H1 (cell line): ENCODE data around the gene PLB1. TPM values are rescaled to one million over a fixed set of nuclear protein-coding genes. Genes with fewer than 3 reads are reported as not detected.

Experiments
- CTCF ChIA-PET: fragments of 300-600 bp; sonication (Branson Sonifier 250); formaldehyde crosslinking; loops from one replicate; lab custom pipeline; 2021; ENCODE audit not compliant: partially characterized antibody; lab: Charles Lee
- POLR2A ChIA-PET: fragments of 300-600 bp; sonication (Branson Sonifier 250); formaldehyde crosslinking; loops from one replicate; lab custom pipeline; 2021; ENCODE audit warnings: inconsistent platforms; ENCODE audit not compliant: partially characterized antibody; lab: Charles Lee
- DNase-seq, 2 experiments: peaks; one replicate each; pipeline versions ENCODE4 v3.0.0 to v3.0.0-alpha.2; 2010 to 2022; ENCODE audit warnings: low spot score in 2 of 2, low read depth in 1 of 2, mixed read lengths in 1 of 2
- FAIRE-seq: peaks from 2 replicates; lab custom pipeline; 2011; peaks lifted over from hg19 to GRCh38; lab: Jason Lieb, UNC
- H2AFZ ChIP-seq: 2 replicates; pipeline ENCODE4 v1.8.1; 2012; ENCODE audit warnings: low read length, inconsistent platforms
- H2AK5ac ChIP-seq: 2 replicates; pipeline ENCODE4 v1.6.1; 2013; ENCODE audit warnings: low read depth, low read length
- H2BK120ac ChIP-seq: replicated peaks from 2 replicates; pipeline ENCODE3; 2013; ENCODE audit warnings: low read depth, low read length, inconsistent platforms
- H2BK12ac ChIP-seq: 2 replicates; pipeline ENCODE4 v1.6.1; 2013; ENCODE audit warnings: low read depth, low read length
- H2BK15ac ChIP-seq: 2 replicates; pipeline ENCODE4 v1.6.1; 2013; ENCODE audit warnings: low read length
- H2BK20ac ChIP-seq: 2 replicates; pipeline ENCODE4 v1.6.1; 2013; ENCODE audit warnings: low read length
- H2BK5ac ChIP-seq: 2 replicates; pipeline ENCODE4 v1.6.1; 2013; ENCODE audit warnings: low read depth, low read length
- H3K14ac ChIP-seq: 2 replicates; pipeline ENCODE4 v1.6.1; 2013; ENCODE audit warnings: inconsistent platforms; ENCODE audit not compliant: insufficient read length
- H3K18ac ChIP-seq: 2 replicates; pipeline ENCODE4 v1.6.1; 2013; ENCODE audit warnings: low read length; ENCODE audit errors: extremely low read depth
- H3K23ac ChIP-seq: 2 replicates; pipeline ENCODE4 v1.6.1; 2013; ENCODE audit warnings: inconsistent platforms; ENCODE audit not compliant: insufficient read length
- H3K23me2 ChIP-seq: 2 replicates; pipeline ENCODE4 v1.6.1; 2013; ENCODE audit warnings: low read depth, low read length
- H3K27ac ChIP-seq: 2 replicates; pipeline ENCODE4 v1.6.1; 2011; ENCODE audit warnings: low read depth, low read length, inconsistent platforms
- H3K27me3 ChIP-seq, 4 experiments: replicated peaks in 1 of 4; 1 replicate in 1 of 4; 2 replicates in 3 of 4; pipeline versions ENCODE4 v1.6.1 to v1.8.1; 2011 to 2013; ENCODE audit warnings: low read length in 3 of 4, mild to moderate bottlenecking in 3 of 4, inconsistent platforms in 2 of 4, mixed read lengths in 2 of 4, moderate library complexity in 1 of 4; ENCODE audit not compliant: control insufficient read depth in 3 of 4, insufficient read depth in 3 of 4; ENCODE audit errors: extremely low read depth in 1 of 4
- H3K36me3 ChIP-seq, 4 experiments: 2 replicates each; pipeline versions ENCODE4 v1.6.1 to v1.8.1; 2011 to 2013; ENCODE audit warnings: mild to moderate bottlenecking in 4 of 4, low read length in 3 of 4, moderate library complexity in 2 of 4, control low read depth in 1 of 4, inconsistent platforms in 1 of 4; ENCODE audit not compliant: insufficient read depth in 4 of 4, control insufficient read depth in 2 of 4
- H3K4ac ChIP-seq: replicated peaks from 2 replicates; pipeline ENCODE3; 2013; ENCODE audit warnings: low read length, low read depth, mixed read lengths, inconsistent platforms; ENCODE audit not compliant: insufficient read length
- H3K4me1 ChIP-seq, 4 experiments: replicated peaks in 1 of 4; 1 replicate in 1 of 4; 2 replicates in 3 of 4; pipeline versions ENCODE4 v1.6.1 to v1.8.1; 2011 to 2013; ENCODE audit warnings: low read length in 3 of 4, inconsistent platforms in 2 of 4, mixed read lengths in 1 of 4; ENCODE audit not compliant: insufficient read depth in 4 of 4, control insufficient read depth in 3 of 4
- H3K4me2 ChIP-seq, 2 experiments: 2 replicates each; pipeline versions ENCODE4 v1.6.1 to v1.8.1; 2011 to 2013; ENCODE audit warnings: low read depth in 2 of 2, low read length in 2 of 2, control low read depth in 1 of 2, inconsistent platforms in 1 of 2, mild to moderate bottlenecking in 1 of 2; ENCODE audit not compliant: insufficient read depth in 1 of 2
- H3K4me3 ChIP-seq, 4 experiments: fragments of 200-600, 300-600 bp in 1 of 4; sonication (generic), shearing (Covaris generic), sonication (Bioruptor Twin) in 1 of 4; 2 replicates each; pipeline versions ENCODE4 v1.5.1 to v1.8.1; 2011 to 2016; ENCODE audit warnings: low read length in 4 of 4, low read depth in 3 of 4, control low read depth in 2 of 4, inconsistent platforms in 2 of 4, mild to moderate bottlenecking in 2 of 4, mixed read lengths in 1 of 4, moderate library complexity in 1 of 4; ENCODE audit not compliant: insufficient read depth in 2 of 4; ENCODE audit errors: extremely low read depth in 1 of 4
- H3K56ac ChIP-seq: replicated peaks from 2 replicates; pipeline ENCODE3; 2013; ENCODE audit warnings: low read depth, mild to moderate bottlenecking, mixed read lengths, low read length, inconsistent platforms; ENCODE audit not compliant: insufficient read length
- H3K79me1 ChIP-seq: 2 replicates; pipeline ENCODE4 v1.6.1; 2013; ENCODE audit warnings: low read depth, low read length, control low read depth
- H3K79me2 ChIP-seq, 2 experiments: 2 replicates each; pipeline versions ENCODE4 v1.6.1 to v1.8.1; 2012 to 2013; ENCODE audit warnings: low read length in 2 of 2, mild to moderate bottlenecking in 2 of 2, inconsistent platforms in 1 of 2; ENCODE audit not compliant: insufficient read depth in 2 of 2, control insufficient read depth in 1 of 2
- H3K9ac ChIP-seq, 4 experiments: replicated peaks in 1 of 4; 1 replicate in 1 of 4; 2 replicates in 3 of 4; pipeline versions ENCODE4 v1.6.1 to v1.8.1; 2011 to 2013; ENCODE audit warnings: low read depth in 3 of 4, low read length in 3 of 4, control low read depth in 2 of 4, mild to moderate bottlenecking in 2 of 4, moderate library complexity in 2 of 4, inconsistent platforms in 1 of 4; ENCODE audit errors: extremely low read depth in 1 of 4
- H3K9me3 ChIP-seq, 2 experiments: 2 replicates each; pipeline versions ENCODE4 v1.6.1 to v1.8.1; 2012 to 2013; ENCODE audit warnings: mild to moderate bottlenecking in 2 of 2, moderate library complexity in 2 of 2, control low read depth in 1 of 2, inconsistent platforms in 1 of 2, low read depth in 1 of 2, low read length in 1 of 2, mixed read lengths in 1 of 2; ENCODE audit not compliant: insufficient read depth in 2 of 2
- H4K20me1 ChIP-seq, 2 experiments: replicated peaks in 1 of 2; 2 replicates each; pipeline versions ENCODE3 to v1.8.1; 2011 to 2013; ENCODE audit warnings: inconsistent platforms in 2 of 2, low read length in 2 of 2, mild to moderate bottlenecking in 1 of 2; ENCODE audit not compliant: insufficient read depth in 2 of 2, control insufficient read depth in 1 of 2
- H4K5ac ChIP-seq: 2 replicates; pipeline ENCODE4 v1.6.1; 2013; ENCODE audit warnings: low read length, low read depth, mixed read lengths, inconsistent platforms; ENCODE audit not compliant: insufficient read length
- H4K8ac ChIP-seq: 2 replicates; pipeline ENCODE4 v1.8.0; 2013; ENCODE audit warnings: mild to moderate bottlenecking, moderate library complexity, low read length, inconsistent platforms; ENCODE audit not compliant: insufficient read depth; ENCODE audit errors: extremely low read depth
- H4K91ac ChIP-seq: replicated peaks from 2 replicates; pipeline ENCODE3; 2013; ENCODE audit warnings: low read length, mixed read lengths, inconsistent platforms; ENCODE audit not compliant: insufficient read length
- TCF12 ChIP-seq: IDR thresholded peaks from 2 replicates; pipeline ENCODE4 v1.6.1; 2011; ENCODE audit warnings: low read depth, mild to moderate bottlenecking, low read length
- YY1 ChIP-seq: IDR thresholded peaks from 2 replicates; pipeline ENCODE4 v1.6.1; 2011; ENCODE audit warnings: low read depth, mild to moderate bottlenecking, low read length
- WGBS, 2 experiments: shearing (Covaris generic) in 1 of 2; methylation state at CpG; one replicate each; pipeline versions ENCODE4 v1.1.6 to v1.1.7; 2013 to 2015; ENCODE audit warnings: low lambda C conversion rate in 2 of 2, mixed read lengths in 2 of 2, inconsistent platforms in 1 of 2, low coverage in 1 of 2, missing lambda C conversion rate in 1 of 2; ENCODE audit not compliant: insufficient replicate concordance in 2 of 2, insufficient coverage in 1 of 2, insufficient read length in 1 of 2; ENCODE audit errors: extremely low coverage in 1 of 2, missing lambda C conversion rate in 1 of 2; 5-methylcytosine and 5-hydroxymethylcytosine counted together
- polyA plus RNA-seq, 7 experiments: library from polyadenylated mRNA; depleted of rRNA in 3 of 7; stranded (reverse) in 5 of 7; unstranded in 2 of 7; fragments of >200 nt in 5 of 7; fragments of 200-250 nt in 2 of 7; gene quantifications; 1 replicate in 5 of 7; 2 replicates in 1 of 7; 4 replicates in 1 of 7; pipeline versions ENCODE4 v1.2.1 to v1.2.3, GENCODE V29; 2011 to 2013; ENCODE audit warnings: missing spikeins in 2 of 7, mixed read lengths in 2 of 7
- total RNA-seq: library from RNA; stranded (reverse); fragmentation: NEBNext Ultra II Directional; extraction: Animal tissue kit (Norgen Biotek cat#: 25700); gene quantifications from 2 replicates; pipeline ENCODE4 v1.2.1, GENCODE V29; 2021

The PLB1 gene
- total and polyA plus RNA-seq, 2 of the 8 experiments (the other 6 are each of a cell fraction or from before 2014, with no cell fraction given): 0.20 to 0.36 TPM

DNA sequence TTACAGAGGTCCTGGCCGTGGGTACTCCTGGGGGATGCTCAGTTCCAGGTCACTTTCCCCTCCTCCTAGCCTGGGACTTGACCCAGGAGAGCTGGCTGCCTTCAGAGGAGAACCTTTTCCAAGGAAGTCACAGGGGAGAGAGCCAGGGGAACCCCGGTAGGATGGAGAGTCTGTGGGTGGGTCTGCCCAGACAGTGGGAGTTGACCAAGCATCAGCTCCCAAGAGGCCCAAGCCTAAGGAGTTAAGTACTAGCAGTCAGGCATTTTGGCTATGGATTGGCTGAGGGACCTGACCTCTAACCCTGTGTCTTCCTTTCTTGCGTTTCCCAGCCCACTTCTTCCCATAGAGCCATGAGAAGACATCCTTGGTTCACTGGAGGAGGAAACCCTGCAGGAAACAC lies 48.8 kb upstream of the PLB1 start:
- Histone ChIP-seq H4K20me1 (no peaks in the 10 kb centered on the region), H3K23ac (no peak overlapping the region), H3K23me2 (no peaks in the 10 kb centered on the region; the same call in 1 of the 2 replicates), H3K27me3 (no peaks in the 10 kb centered on the region), H3K79me1 (no peaks in the 10 kb centered on the region), H3K4me2 (no peak overlapping the region), H4K91ac (no peak overlapping the region), H3K4me3 (no peak overlapping the region), H3K4ac (no peak overlapping the region), H3K56ac (no peak overlapping the region), H2BK120ac (no peak overlapping the region), H3K18ac (no peak overlapping the region), H4K8ac (no peak overlapping the region), H3K79me2 (no peaks in the 10 kb centered on the region), H2BK5ac (no peak overlapping the region), H3K14ac (no peak overlapping the region), H2BK12ac (no peak overlapping the region), H2AK5ac (no peak overlapping the region), H4K5ac (no peak overlapping the region), H2BK15ac (no peak overlapping the region), H3K36me3 (no peaks in the 10 kb centered on the region), H3K9me3 (0 out of 4 replicates have a peak, but pooled peaks cover 0 to 3% of the 10 kb centered on the region in 2 experiments), H2AFZ (no peak overlapping the region), H2BK20ac (no peak overlapping the region), H3K9ac (no peak overlapping the region), H3K27ac (no peak overlapping the region), H3K4me1 (no peaks in the 10 kb centered on the region; a peak in 2 of 7 replicates)
- whole genome bisulfite sequencing, 2 experiments: 89% methylated on average over 3 of the region's 3 CpGs; no CpG with 5 or more reads in 1 of the 2 experiments
- FAIRE-seq: no peak
- no peak for TF ChIP-seq YY1
- TF ChIP-seq TCF12: no peak
- no peak for DNase-seq
- ChIA-PET POLR2A (interaction anchor here (1.5 kb wide), 1 partner anchor 694 kb away, joined by 3 read pairs; no protein-coding TSS in a partner anchor), CTCF (interaction anchor here (0.7 to 1.2 kb wide), 4 partner anchors 28 to 764 kb away, joined by 3 read pairs; no protein-coding TSS in a partner anchor)
